K562 (cell line): ENCODE data around the gene SCMH1. TPM values are rescaled to one million over a fixed set of nuclear protein-coding genes. Genes with fewer than 3 reads are reported as not detected.

ENCODE experiments used
- BHLHE40 ChIP-seq: IDR thresholded peaks from 2 replicates; pipeline ENCODE4 v1.6.1; 2011; ENCODE audit warnings: low read length, improper control_type of control experiment
- BRD9 ChIP-seq: fragments of 450-650 bp; IDR thresholded peaks from 2 replicates; pipeline ENCODE4 v1.6.1; 2018; ENCODE audit warnings: low read depth; ENCODE audit not compliant: partially characterized antibody
- CBX5 ChIP-seq: IDR thresholded peaks from 2 replicates; pipeline ENCODE4 v1.6.1; 2014; ENCODE audit warnings: low read depth, borderline replicate concordance
- CREB1 ChIP-seq, 2 experiments: sonication (generic) in 1 of 2; formaldehyde crosslinking in 1 of 2; IDR thresholded peaks; 2 replicates each; pipeline versions ENCODE4 v1.6.1 to v1.8.0; 2012 to 2022; ENCODE audit warnings: inconsistent platforms in 1 of 2, mild to moderate bottlenecking in 1 of 2, missing genetic modification reagents in 1 of 2, moderate library complexity in 1 of 2
- GABPA ChIP-seq: fragments of 200-800 bp; sonication (Bioruptor generic); conservative IDR thresholded peaks from 2 replicates; pipeline ENCODE4 v1.6.1; 2016; ENCODE audit warnings: low read depth, missing genetic modification characterization, missing compliant biosample characterization
- NELFE ChIP-seq: IDR thresholded peaks from 2 replicates; pipeline ENCODE4 v1.6.1; 2011; ENCODE audit warnings: mild to moderate bottlenecking; ENCODE audit not compliant: insufficient read depth, insufficient read length
- PYGO2 ChIP-seq: fragments of 450-650 bp; IDR thresholded peaks from 2 replicates; pipeline ENCODE4 v1.6.1; 2016; ENCODE audit warnings: mild to moderate bottlenecking, missing genetic modification characterization, moderate library complexity, missing compliant biosample characterization
- SIN3A ChIP-seq, 2 experiments: fragments of 150-350 bp in 1 of 2; IDR thresholded peaks; 2 replicates each; pipeline ENCODE4 v1.6.1; 2011 to 2016; ENCODE audit warnings: borderline replicate concordance in 2 of 2, low read depth in 2 of 2, low read length in 2 of 2, mild to moderate bottlenecking in 2 of 2, moderate library complexity in 2 of 2; ENCODE audit not compliant: control insufficient read depth in 1 of 2
- SIX5 ChIP-seq, 2 experiments: IDR thresholded peaks; 2 replicates each; pipeline ENCODE4 v1.6.1; 2011; ENCODE audit warnings: low read length in 2 of 2, borderline replicate concordance in 1 of 2, low read depth in 1 of 2, mild to moderate bottlenecking in 1 of 2, moderate library complexity in 1 of 2; ENCODE audit not compliant: insufficient read depth in 1 of 2
- SRSF7 ChIP-seq: fragments of 200-400 bp; formaldehyde crosslinking; optimal IDR thresholded peaks from 2 replicates; pipeline ENCODE3; 2017; ENCODE audit warnings: mild to moderate bottlenecking, low read depth, low read length
- TEAD2 ChIP-seq: fragments of 450-650 bp; IDR thresholded peaks from 2 replicates; pipeline ENCODE4 v1.6.1; 2016; ENCODE audit warnings: missing genetic modification characterization, control low read depth, missing compliant biosample characterization
- TGIF2 ChIP-seq: sonication (generic); formaldehyde crosslinking; IDR thresholded peaks from 2 replicates; pipeline ENCODE4 v1.8.1; 2022; ENCODE audit warnings: mild to moderate bottlenecking, missing genetic modification reagents, moderate library complexity
- ZC3H11A ChIP-seq: IDR thresholded peaks from 2 replicates; pipeline ENCODE4 v1.6.1; 2012; ENCODE audit warnings: low read depth, low read length, improper control_type of control experiment
- ZNF146 ChIP-seq: IDR thresholded peaks from one replicate; pipeline ENCODE4 v1.6.1; 2018; ENCODE audit warnings: missing compliant biosample characterization; ENCODE audit not compliant: unreplicated experiment
- polyA plus RNA-seq, 8 experiments: library from polyadenylated mRNA; depleted of rRNA in 4 of 8; stranded (reverse) in 5 of 8; unstranded in 3 of 8; fragments of >200 nt; fragmentation: Nextera tagmentation in 2 of 8; fragmentation: Illumina TruSeq in 1 of 8; extraction: Ambion mirVana in 2 of 8; extraction: Trizol in 1 of 8; gene quantifications; 2 replicates each; pipeline versions ENCODE4 v1.2.1 to v1.2.3, GENCODE V29; 2011 to 2014; ENCODE audit warnings: inconsistent platforms in 1 of 8, missing spikeins in 1 of 8
- total RNA-seq, 7 experiments: library from RNA; depleted of rRNA in 6 of 7; stranded (reverse); fragments of >200 nt in 6 of 7; fragmentation: Illumina TruSeq in 2 of 7; extraction: Trizol in 2 of 7; gene quantifications; 2 replicates each; pipeline versions ENCODE4 v1.2.1 to v1.2.3, GENCODE V29; 2011 to 2021; ENCODE audit warnings: low replicate concordance in 1 of 7
- TF ChIP-seq, protein P1 (sequence below): fragments of 250-450 bp; sonication (Bioruptor Pico); IDR thresholded peaks from 2 replicates; pipeline ENCODE4 v1.4.0; 2020; ENCODE audit warnings: mild to moderate bottlenecking
- TF ChIP-seq, protein P2 (sequence below): sonication (generic); formaldehyde crosslinking; IDR thresholded peaks from 2 replicates; pipeline ENCODE4 v1.8.0; 2023; ENCODE audit warnings: missing genetic modification reagents, mild to moderate bottlenecking, borderline replicate concordance
- TF ChIP-seq, protein P3 (sequence below): sonication (generic); formaldehyde crosslinking; IDR thresholded peaks from 2 replicates; pipeline ENCODE4 v1.8.1; 2023; ENCODE audit warnings: mild to moderate bottlenecking, missing genetic modification reagents

Gene SCMH1
- total and polyA plus RNA-seq, 9 of the 15 experiments (the other 6 are each of a cell fraction or from before 2014, with no cell fraction given): 8.5 to 37.0 (median 26.8) TPM

DNA sequence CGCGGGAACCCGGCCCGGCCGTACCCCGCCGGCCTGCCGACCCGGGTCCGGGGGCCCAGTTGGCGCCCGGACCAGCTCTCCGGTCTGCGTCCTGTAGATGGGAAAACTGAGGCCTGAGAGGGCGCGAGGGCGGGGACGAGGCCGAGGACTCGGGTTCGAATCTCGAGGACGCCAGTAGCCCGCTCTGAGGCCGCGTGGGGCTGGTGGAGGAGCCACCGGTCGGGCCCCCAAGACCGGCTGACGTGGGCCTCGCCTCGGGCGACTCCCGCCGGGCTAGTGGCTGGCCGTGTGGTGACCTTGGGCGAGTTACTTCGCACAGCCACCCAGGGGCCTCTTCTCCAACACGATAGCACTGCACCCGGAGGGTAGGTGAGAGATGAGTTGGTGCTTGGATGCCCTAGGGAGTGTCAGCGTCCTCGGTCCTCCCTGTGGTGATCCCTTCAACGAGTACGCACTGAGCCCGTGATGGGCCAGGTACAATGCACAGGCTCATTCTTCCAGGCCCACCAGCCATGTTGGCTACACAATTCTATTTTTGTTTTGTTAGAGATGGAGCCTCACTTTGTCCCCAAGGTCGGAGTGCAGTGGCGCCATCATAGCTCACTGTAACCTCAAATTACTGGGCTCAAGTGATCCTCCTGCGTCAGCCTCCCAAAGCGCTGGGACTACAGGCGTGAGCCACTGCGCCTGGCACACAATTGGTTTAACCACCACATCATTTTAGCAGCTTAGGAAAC is 404 bp upstream of the SCMH1 start (continued):
- TF ChIP-seq CREB1 (IDR thresholded peaks at IDR 0.05) (no peak), CREB1 (CRISPR knock-in tag; IDR thresholded peaks at IDR 0.05) (0 out of 2 replicates have a peak, but pooled peaks have one; percentile 27), GABPA (tag) (no peak), SIX5 (IDR thresholded peaks at IDR 0.05; ENCODE audit: borderline replicate concordance in 1 of 2, insufficient read depth in 1 of 2, low read depth in 1 of 2, low read length in 2 of 2) (no peak), PYGO2 (tag) (no peak), BHLHE40 (no peak), BRD9 (no peak), ZNF146 (CRISPR knock-in tag) (no peak), CBX5 (no peak), NELFE (no peak), TEAD2 (tag) (no peak), ZC3H11A (no peak), TGIF2 (CRISPR knock-in tag) (no peak), SRSF7 (no peak), SIN3A (IDR thresholded peaks at IDR 0.05; ENCODE audit: borderline replicate concordance in 2 of 2, control insufficient read depth in 1 of 2, low read depth in 2 of 2, low read length in 2 of 2) (no peak)
- TF ChIP-seq, protein P1, sequence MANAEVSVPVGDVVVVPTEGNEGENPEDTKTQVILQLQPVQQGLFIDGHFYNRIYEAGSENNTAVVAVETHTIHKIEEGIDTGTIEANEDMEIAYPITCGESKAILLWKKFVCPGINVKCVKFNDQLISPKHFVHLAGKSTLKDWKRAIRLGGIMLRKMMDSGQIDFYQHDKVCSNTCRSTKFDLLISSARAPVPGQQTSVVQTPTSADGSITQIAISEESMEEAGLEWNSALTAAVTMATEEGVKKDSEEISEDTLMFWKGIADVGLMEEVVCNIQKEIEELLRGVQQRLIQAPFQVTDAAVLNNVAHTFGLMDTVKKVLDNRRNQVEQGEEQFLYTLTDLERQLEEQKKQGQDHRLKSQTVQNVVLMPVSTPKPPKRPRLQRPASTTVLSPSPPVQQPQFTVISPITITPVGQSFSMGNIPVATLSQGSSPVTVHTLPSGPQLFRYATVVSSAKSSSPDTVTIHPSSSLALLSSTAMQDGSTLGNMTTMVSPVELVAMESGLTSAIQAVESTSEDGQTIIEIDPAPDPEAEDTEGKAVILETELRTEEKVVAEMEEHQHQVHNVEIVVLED: no peak
- TF ChIP-seq, protein P2, sequence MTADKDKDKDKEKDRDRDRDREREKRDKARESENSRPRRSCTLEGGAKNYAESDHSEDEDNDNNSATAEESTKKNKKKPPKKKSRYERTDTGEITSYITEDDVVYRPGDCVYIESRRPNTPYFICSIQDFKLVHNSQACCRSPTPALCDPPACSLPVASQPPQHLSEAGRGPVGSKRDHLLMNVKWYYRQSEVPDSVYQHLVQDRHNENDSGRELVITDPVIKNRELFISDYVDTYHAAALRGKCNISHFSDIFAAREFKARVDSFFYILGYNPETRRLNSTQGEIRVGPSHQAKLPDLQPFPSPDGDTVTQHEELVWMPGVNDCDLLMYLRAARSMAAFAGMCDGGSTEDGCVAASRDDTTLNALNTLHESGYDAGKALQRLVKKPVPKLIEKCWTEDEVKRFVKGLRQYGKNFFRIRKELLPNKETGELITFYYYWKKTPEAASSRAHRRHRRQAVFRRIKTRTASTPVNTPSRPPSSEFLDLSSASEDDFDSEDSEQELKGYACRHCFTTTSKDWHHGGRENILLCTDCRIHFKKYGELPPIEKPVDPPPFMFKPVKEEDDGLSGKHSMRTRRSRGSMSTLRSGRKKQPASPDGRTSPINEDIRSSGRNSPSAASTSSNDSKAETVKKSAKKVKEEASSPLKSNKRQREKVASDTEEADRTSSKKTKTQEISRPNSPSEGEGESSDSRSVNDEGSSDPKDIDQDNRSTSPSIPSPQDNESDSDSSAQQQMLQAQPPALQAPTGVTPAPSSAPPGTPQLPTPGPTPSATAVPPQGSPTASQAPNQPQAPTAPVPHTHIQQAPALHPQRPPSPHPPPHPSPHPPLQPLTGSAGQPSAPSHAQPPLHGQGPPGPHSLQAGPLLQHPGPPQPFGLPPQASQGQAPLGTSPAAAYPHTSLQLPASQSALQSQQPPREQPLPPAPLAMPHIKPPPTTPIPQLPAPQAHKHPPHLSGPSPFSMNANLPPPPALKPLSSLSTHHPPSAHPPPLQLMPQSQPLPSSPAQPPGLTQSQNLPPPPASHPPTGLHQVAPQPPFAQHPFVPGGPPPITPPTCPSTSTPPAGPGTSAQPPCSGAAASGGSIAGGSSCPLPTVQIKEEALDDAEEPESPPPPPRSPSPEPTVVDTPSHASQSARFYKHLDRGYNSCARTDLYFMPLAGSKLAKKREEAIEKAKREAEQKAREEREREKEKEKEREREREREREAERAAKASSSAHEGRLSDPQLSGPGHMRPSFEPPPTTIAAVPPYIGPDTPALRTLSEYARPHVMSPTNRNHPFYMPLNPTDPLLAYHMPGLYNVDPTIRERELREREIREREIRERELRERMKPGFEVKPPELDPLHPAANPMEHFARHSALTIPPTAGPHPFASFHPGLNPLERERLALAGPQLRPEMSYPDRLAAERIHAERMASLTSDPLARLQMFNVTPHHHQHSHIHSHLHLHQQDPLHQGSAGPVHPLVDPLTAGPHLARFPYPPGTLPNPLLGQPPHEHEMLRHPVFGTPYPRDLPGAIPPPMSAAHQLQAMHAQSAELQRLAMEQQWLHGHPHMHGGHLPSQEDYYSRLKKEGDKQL: no peak
- TF ChIP-seq, protein P3, sequence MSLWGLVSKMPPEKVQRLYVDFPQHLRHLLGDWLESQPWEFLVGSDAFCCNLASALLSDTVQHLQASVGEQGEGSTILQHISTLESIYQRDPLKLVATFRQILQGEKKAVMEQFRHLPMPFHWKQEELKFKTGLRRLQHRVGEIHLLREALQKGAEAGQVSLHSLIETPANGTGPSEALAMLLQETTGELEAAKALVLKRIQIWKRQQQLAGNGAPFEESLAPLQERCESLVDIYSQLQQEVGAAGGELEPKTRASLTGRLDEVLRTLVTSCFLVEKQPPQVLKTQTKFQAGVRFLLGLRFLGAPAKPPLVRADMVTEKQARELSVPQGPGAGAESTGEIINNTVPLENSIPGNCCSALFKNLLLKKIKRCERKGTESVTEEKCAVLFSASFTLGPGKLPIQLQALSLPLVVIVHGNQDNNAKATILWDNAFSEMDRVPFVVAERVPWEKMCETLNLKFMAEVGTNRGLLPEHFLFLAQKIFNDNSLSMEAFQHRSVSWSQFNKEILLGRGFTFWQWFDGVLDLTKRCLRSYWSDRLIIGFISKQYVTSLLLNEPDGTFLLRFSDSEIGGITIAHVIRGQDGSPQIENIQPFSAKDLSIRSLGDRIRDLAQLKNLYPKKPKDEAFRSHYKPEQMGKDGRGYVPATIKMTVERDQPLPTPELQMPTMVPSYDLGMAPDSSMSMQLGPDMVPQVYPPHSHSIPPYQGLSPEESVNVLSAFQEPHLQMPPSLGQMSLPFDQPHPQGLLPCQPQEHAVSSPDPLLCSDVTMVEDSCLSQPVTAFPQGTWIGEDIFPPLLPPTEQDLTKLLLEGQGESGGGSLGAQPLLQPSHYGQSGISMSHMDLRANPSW: no peak
